Measurements from ENCODE around the gene NBEA.

NBEA gene

DNA sequence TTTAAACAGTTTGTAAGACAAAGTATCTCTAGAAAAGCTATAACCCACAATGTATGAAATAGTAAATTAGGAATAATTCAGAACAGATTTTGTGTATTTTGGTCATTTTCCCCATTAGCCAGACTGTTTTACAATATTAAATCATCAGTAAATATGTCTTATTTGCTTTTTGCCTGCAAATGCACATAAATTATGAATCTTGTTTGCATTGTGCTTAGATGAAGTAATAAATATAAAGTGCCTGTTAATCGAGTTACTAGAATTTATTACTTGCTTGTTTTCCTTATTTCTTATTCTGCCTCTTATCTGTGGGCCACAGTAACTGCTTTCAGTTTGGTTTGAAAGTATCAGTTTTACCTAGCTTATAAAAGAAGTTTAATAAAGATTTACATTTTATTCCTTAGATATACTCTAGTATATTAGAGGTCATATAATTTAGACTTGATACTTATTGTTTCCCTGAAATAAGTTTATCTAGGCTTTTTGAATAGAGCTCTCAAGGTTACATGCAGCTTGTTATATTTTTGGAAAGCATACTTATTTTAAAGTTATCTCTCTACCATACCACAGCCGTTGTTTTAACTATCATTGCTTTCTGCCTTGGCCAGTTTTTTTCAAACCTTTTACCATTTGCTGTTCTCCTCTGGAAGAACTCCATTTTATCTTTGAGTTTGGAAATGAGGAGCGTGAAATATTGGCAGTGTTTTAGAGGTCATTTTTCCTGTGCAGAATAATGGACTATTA, 238.0 kb downstream of the NBEA start:
- no peak for DNase-seq (ENCODE audit: low read depth)

DNA sequence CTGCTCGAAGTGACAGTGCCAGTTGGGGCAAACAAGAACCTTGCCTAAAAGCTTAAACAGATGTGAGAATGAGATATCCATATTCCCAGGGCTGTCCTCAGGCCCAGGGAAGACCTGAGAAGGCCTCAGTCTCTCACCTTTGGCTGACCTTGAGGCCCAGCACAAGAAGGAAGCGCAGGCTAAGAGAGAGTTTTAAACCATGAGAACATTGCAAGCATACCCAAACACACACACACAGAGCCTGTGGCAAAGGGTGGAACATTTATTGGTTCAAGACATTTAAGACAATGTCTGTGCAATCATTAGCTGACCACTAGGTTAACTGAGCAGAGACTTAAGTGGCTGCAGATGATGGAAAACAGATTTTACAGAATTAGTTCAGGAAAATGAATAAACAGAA, 248.2 kb downstream of the NBEA start:
- DNase-seq (ENCODE audit: low read depth) = no peak

DNA sequence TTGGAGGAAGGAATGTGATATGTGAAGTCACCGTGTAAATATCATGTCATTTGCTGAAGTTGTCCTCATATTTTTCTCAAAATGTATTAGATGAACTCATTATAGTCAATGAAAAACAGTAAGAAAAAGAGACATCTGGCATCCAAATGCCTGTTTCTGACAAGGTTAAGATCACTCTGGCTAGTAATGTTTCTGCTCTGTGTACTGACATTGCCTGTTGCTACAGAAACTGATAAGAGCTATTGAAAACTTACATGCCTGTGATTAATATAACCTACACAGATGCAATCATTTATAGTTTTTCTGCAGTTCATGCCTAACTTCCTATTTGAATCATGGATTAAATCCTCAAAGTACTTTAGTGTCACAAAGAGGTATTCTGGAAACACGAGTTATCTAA, 249.8 kb downstream of the NBEA start:
- DNase-seq (ENCODE audit: low read depth) = no peak

DNA sequence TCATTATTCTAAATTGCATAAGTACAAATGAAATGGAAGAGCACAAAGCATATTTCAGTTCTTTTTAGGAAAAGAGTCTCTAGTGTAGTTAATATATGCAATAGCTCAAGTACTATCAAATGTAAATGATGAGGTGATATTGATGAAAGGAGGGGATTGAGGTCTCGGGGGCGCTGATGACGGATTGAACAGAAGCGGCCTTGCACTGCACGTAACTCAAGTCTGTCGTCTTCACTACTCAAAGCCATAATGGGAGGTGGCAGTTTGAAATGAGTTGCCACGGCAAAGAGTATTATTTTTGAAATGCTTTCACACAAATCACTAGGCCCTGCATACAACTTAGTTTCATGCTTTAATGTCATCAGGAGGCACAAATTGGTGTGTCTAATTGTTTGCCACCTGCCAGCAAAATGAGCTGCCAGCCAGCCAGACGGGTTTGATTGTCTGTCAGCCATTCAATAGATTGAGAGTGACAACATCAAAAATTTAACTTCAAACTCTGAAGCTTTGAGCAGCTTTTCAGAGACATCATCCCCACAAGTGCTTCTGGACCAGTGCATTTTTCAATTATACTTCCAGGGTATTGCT, 256.6 kb downstream of the NBEA start:
- no peak for DNase-seq (ENCODE audit: low read depth)

DNA sequence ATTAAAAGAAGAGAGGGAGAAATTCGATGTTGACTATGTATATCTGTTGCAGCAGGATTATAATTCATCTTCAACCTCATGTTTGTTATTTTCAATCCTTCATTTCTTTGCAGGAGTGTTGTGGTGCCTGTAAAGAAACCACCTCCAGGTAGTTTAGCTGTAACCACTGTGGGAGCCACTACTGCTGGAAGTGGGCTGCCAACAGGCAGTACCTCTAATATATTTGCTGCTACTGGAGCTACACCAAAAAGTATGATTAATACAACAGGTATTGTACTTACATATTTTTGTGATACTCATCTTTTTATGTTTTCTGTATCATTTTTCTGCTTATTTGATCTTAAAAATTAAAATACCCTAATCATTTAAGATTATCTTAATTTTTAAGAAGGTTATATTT, 266.5 kb downstream of the NBEA start:
- DNase-seq (ENCODE audit: low read depth) = no peak

DNA sequence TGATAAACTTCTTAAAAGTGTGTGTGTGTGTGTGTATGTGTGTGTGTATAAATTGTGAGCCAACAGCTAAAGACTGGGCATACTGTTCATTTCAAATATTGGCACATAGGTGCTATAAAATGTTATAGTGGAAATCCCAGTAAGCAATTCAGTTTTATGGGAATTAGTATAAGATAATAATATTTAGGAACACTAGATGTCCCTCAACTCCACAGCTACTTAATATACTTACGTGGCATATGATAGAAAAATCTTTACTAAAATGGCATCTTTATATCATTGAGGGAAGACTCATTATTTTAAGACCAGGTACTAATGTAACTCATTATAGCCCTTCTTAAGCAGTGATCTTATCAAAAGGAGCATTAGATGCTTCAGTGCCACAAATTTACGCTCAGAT, 268.2 kb downstream of the NBEA start:
- no peak for DNase-seq (ENCODE audit: low read depth)

DNA sequence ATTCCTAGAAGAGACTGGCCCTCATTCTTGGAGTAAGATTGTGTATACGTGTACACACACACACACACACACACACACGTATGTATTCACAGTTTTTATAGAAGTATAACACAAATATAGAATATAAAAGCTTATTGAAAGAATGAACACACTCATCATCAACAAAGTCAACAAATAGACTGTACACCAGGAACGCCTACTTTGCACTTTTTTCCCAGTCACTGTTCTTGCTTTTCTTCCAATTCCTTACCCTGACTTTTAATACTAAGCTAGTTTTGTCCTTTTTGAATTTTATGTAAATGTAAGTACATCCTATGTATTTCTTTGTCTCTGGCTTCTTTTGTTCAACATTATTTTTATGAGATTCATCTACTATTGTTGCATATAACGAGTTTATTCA, 269.9 kb downstream of the NBEA start:
- no peak for DNase-seq (ENCODE audit: low read depth)

DNA sequence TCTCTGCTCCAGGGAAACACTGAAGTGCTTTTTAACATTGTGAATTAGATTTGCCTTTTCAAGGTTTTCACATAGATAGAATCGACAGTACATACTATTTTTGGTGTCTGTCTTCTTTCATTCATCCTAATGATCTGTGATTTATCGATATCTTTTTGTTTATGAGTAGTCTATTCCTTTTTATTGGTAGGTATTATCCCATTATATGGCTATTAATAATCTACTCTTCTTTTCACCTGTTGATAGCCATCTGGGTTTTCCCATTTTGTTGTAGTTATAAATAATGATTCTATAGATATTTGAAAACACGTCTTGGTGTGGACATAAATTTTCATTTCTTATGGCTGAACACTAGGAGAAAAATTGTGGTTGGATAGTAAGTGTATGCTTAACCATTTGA, 271.8 kb downstream of the NBEA start:
- no peak for DNase-seq (ENCODE audit: low read depth)

DNA sequence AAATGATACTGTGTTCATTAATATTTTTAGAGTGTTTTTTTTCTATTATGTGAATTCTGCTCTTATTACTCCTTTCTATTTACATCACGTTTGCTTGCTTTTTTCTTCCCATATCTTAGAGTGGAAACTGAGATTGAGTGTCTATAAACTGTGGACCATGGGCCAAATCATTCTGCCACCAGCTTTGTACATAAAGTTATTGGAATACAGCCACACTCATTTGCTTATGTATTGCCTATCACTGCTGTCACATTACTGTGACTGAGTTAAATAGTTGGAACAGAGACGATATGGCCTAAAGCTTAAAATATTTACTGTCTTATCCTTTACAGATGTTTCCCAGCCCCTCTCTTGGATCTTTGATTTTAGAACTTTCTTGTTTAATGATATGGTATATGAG, 274.1 kb downstream of the NBEA start:
- no peak for DNase-seq (ENCODE audit: low read depth)

DNA sequence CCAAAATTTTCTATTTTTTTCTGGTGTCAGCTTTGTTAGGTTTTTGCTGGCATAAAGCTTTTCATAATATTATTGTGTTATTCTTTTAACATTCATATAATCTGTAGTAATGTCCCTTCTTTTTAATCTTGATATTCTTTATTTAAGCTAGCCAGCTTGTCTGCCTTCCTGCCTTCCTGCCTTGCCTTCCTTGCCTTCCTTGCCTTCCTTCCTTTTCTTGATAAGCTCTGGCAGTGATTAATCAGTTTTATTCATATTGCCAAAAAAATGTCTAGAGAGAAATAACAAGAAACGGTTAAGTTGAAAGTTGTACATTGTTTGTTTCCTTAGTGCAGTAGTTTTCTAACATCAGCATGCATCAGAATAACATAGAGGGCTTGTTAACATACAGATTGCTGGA, 277.0 kb downstream of the NBEA start:
- DNase-seq (ENCODE audit: low read depth) = no peak

DNA sequence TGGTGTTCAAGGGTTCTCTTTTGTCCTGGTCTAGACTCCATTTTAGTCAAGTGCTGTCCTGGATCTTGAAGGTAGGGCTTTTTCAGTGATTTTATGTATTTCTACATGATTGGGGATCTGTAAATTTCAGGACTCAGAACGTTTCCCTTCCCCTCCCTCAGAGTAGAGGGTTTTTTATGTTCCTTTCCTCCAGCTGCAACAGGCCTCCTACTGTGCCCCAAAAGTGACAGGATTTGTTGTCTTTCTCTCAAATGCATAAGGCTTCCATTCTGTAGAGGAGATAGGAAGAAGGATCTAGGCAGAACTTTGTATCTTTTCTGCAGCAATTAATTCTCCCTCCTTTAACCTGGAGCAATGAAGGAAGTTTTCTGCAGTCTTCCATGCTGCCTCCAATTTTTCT, 283.1 kb downstream of the NBEA start:
- DNase-seq (ENCODE audit: low read depth) = no peak

DNA sequence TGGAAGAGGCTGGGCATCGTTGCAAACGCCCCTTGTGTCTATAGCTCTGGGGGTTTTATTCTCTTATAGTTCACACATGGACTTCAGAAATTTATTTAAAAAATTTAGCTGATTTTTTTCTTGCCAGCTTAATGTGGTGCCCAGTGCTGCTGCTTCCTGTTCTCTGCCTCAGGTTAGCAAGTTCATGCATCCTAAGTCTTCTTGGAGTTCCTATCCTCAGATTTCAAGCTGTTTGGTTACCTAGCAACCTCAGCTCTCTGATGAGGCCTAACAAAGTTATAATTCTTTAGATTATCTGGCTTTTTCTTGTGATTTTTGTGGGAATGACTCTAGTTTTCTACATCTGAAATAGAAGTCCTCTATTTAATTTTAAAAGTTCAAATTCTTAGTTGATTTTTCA, 283.5 kb downstream of the NBEA start:
- DNase-seq (ENCODE audit: low read depth) = no peak

DNA sequence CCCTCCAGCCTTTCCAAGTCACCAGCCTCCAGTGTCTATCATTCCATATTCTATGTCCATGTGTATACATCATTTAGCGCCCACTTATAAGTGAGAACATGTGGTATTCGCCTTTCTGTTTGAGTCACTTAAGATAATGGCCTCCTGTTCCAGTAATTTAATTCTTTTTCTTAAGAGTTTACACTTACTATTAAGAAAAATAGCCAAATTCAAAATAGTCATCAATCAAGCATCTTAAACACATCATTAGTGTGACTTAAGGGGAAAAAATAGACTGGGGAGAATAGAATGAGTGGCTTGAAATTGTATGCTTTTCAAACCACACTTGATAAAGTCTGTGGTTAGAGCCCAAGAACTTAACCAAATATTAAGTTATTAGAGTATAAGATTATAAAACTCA, 286.5 kb downstream of the NBEA start:
- no peak for DNase-seq (ENCODE audit: low read depth)

DNA sequence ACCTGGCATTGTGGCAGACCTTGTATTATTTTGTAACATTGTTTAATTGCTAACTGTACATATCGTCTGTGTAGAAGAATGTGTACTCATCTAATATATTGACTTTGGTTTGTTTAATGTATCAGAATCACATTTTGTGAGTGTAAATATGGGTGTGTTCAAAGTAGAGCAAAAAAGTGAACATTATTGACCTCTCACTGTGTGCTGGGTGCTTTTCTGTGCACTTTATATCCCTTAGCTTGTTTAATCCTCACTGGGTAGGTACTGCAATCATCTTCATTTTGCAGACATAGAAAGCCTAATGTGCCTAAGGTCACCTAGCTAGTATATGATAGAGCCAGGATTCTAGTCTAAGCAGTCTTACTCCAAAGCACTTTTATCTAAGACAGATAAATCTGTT, 289.4 kb downstream of the NBEA start:
- no peak for DNase-seq (ENCODE audit: low read depth)

DNA sequence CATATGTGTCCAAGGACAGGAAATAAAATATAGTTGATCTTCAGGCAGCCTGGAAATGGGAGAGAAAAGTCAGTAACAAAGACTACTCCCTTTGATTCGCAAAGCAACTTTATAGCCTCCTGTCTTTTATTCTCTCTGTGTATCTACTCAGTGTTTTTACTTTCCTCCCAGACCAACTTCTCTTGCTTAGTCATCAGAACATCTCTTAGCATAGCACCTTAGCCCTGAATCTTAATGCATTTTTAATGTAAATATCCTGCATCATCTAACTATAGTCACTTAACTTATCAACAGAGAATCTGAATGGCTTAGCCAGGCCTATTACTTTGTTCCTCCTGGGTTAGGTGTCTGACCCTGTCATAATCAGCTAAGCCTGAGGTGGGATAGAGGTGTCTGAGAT, 296.2 kb downstream of the NBEA start:
- DNase-seq (ENCODE audit: low read depth) = no peak

DNA sequence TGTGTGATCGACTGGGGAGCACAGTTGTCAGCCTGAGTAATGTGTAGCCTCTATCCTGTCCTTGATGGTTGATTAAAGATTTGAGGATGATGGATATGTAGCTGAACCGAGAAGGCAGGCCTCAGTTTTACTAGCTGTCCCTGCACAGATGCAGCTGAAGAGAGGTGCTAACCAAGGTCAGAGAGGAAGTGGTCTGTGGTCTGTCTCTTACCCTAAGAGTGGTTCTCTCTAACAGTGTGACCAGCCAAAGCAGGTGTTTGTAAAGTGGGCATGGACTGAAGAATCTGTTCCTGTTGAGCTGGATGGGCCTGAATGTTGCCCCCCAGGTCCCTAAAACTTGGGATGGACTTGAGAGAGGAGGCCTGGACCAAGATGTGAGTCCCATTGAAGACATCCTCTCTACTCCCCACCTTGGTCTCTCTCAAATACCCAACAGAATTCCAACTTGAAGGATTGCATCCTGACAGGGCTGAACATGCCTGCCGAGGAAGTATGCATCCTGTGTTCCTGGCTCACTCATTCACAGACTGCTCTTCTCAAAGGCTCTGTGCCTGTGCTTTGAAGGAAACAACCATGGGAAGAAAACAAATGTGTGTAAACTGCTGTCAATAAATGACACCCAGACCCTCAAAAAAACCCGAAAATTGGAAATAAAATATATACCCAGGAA, 310.6 kb downstream of the NBEA start:
- DNase-seq (ENCODE audit: low read depth) = no peak

DNA sequence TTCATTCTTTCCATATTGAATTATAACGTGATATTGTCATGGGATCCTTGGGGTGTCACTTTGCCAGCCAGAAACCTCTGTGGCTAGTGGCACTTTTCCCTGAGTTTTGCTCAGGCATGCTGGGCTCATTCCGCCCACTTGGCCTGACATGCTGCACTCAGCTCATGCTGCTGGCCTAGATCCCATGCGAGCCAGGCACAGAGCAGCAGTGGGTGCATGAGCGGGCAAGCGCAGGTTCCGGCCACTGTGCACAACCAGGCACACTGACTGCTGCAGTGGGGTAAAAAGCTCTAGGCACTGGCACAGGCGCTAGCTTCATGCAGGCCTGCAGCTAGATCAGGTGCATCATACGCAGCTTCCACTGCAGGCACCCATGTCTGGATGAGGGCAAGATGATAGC, 313.2 kb downstream of the NBEA start:
- DNase-seq (ENCODE audit: low read depth) = no peak

DNA sequence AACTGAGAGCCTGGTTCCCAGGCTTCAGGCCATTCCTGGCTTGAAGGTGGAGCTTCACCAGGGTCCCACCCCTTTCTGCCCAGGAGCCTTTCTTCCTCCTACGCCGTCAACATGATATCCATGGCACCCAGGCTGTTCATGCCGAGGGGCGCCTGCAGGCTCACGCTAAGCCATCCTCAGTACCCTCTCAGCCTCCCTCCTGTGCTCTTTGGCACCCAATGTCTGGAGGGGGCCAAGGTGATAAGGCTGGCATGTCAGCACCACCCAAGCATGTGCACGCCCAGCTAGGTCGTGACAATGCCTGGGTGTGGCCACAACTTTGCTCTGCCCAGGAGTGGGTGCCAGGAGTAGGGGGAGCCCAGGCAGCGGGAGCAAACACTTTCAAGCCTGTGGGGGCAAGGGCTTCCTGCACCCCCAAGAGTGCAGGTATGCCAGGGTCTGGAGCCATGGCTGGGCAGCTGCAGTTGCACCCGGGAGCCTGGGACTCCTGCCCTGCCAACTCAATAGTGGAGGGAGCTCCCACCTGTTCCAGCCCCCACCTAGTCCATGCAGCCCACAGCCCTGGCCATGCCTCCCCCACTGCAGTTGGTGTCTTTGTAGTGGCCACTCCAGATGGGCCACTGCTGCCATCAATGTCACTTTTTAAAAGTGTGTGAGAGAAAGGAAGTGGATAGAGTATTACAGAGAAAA, 314.5 kb downstream of the NBEA start:
- no peak for DNase-seq (ENCODE audit: low read depth)

DNA sequence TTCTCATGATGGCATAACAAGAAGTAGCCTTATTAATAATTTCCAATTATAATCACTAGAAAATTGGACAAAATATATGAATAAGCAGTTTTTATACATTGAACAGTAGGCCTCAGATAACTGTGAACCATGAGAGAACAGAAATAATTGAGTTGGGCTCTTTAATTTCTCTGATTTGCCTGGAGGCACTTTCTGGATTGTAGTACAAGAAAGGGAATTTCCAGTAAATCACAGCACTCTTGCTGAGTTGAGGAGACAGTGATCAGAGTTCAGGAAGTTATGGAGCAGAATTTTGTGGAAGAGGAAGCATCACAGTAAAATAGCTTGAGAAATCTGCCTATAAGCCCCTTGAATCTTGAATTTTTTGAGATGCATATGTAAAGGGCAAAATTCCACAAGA, 318.2 kb downstream of the NBEA start:
- DNase-seq (ENCODE audit: low read depth) = no peak

DNA sequence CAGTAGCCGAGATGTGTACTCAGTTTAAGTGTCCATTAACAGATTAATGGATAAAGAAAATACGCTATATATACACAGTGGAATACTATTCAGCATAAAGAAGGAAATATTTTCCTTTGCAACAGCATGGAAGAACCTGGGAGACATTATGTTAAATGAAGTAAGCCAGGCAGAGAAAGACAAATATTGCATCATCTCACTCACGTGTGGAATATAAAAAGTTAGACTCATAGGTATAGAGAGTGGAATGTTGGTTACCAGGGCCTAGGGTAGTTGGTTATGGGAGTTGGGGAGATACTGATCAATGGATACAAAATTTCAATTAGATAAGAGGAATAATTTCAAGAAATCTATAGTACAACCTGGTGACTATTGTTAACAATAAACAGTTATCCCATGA, 324.3 kb downstream of the NBEA start:
- DNase-seq (ENCODE audit: low read depth) = no peak

DNA sequence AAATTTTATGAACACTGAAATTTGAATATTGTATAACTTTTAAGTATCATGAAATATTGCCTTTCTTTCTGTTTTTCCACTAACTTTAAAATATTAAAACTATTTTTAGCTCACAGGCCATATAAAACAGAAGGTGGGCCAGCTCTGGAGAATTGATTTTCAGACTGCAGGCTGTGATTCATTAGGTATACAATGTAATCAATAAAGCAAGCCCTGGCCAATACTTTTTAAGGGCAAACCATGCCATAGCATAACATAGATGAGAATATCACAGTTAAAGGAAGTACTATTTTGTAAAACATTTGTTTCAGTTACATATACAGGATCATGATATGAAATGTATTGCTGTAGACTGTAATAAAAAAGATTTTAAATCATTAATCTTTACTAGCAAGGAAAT, 336.8 kb downstream of the NBEA start:
- no peak for DNase-seq (ENCODE audit: low read depth)

DNA sequence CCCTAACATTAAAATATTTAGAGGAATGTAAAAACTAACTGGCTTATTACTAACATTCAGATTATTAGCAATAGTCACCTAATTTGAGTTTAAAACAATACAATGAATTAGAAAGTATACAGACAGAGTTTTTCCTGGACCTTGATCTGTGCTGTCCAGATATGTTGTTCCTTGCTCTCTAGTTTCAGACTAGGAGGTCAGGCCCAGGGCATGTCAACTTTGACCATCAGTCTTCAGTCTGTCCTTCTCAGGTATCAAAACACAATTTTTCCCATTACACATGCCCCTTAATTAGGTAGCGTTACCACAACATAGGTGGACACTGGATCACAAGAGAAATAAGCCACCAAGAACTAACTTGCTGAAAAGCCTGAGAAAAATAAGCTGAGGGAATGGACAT, 337.4 kb downstream of the NBEA start:
- DNase-seq (ENCODE audit: low read depth) = no peak

DNA sequence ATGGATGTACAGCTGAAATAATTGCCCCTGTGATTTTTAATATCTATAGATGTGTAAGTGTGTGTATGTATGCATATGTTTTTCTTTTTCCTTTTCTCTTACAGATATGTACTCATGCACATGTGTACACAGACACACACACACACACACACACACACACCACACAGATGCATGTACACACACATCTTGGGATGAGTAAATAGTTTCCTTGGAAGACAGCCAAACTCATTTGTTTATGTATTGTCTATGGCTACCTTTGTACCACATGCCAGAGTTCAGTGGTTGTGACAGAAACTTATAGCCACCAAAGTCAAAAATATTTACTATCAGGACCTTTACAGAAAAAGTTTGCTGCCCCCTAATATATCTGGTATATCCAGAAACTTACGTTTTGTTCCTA, 341.8 kb downstream of the NBEA start:
- DNase-seq (ENCODE audit: low read depth) = no peak

All from activated T-cell treated with anti-CD3 and anti-CD28 coated beads for 24 hours (primary cell).